Chondrocyte (in vitro differentiated cells): ENCODE measurements around the gene PCDHB6. TPM values are rescaled to one million over a fixed set of nuclear protein-coding genes. Genes with fewer than 3 reads are reported as not detected.
"Not testable (repeated sequence)": the region's sequence is repeated elsewhere in the genome, so short reads cannot be mapped to it uniquely, and the experiment has no call there.

Experiments
- DNase-seq: peaks from one replicate; pipeline ENCODE4 v3.0.0; 2021; ENCODE audit warnings: mixed read lengths, low spot score
- H3K27ac Mint-ChIP-seq: one replicate; pipeline ENCODE4 v1.8.0; 2021; ENCODE audit warnings: mild to moderate bottlenecking, moderate library complexity, mixed read lengths; ENCODE audit not compliant: unreplicated experiment
- H3K27me3 Mint-ChIP-seq: 2 replicates; pipeline ENCODE4 v1.8.0; 2021; ENCODE audit warnings: low read depth, mixed read lengths
- H3K36me3 Mint-ChIP-seq: 2 replicates; pipeline ENCODE4 v1.8.0; 2021; ENCODE audit warnings: low read depth, mixed read lengths
- H3K4me1 Mint-ChIP-seq: 2 replicates; pipeline ENCODE4 v1.8.0; 2021; ENCODE audit warnings: low read depth, mild to moderate bottlenecking, mixed read lengths
- H3K4me3 Mint-ChIP-seq: one replicate; pipeline ENCODE4 v1.8.0; 2021; ENCODE audit warnings: mild to moderate bottlenecking, moderate library complexity, mixed read lengths; ENCODE audit not compliant: unreplicated experiment
- H3K9me3 Mint-ChIP-seq: 2 replicates; pipeline ENCODE4 v1.8.0; 2021; ENCODE audit warnings: low read depth, mixed read lengths
- CTCF ChIP-seq: fragments of 200-600 bp; sonication (generic); IDR thresholded peaks from 2 replicates; pipeline ENCODE4 v1.5.0; 2021; ENCODE audit warnings: antibody characterized with exemption, mild to moderate bottlenecking, moderate library complexity
- total RNA-seq: library from RNA; stranded (reverse); gene quantifications from 3 replicates; pipeline ENCODE4 v1.2.1, GENCODE V29; 2021

The PCDHB6 gene
- total RNA-seq, 1 donor from 2014 or later: 1.2 TPM

DNA sequence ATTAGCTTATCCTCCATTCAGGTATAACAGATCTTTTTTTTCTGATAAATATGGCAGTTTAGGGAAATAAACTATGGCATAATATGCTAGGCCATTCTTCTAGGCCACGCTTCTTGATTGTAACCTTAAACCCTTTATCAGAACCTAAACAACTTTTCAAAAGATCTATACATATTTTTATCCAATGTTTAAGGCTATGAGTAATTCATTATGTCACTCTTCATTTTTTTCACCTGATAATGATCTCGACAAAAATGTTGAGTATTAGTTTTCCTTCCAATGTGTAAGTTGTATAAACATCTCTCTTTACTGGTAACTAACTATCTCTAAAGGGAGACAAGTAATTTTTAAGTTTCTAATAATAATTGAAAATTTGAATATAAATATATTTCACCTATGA lies 30.6 kb upstream of the PCDHB6 start:
- Mint-ChIP-seq H3K4me3 (no peak overlapping the region), H3K36me3 (peaks cover 44% of the 10 kb centered on the region), H3K27me3 (no peaks in the 10 kb centered on the region), H3K4me1 (no peaks in the 10 kb centered on the region), H3K27ac (no peak overlapping the region), H3K9me3 (peaks cover 54% of the 10 kb centered on the region)
- TF ChIP-seq CTCF: no peak
- no peak for DNase-seq

DNA sequence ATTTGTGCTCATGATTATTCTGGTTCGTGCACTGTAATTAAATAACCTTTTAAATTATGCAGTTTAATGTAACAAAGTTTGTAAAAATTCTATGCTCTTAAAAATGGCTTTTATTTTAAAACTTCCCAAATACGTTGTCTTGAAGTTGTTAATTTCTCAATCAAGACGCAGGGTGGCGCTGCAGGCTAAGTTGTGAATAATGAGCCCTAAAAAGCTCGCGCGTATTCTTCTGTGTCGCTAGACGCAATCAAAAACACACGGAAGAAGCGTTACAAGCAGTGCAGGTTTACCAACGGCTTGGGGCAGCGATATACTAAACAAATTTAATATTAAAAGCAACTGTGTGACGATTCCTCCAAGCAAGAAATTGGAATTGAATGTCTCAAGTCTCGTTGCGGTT lies 28.3 kb upstream of the PCDHB6 start, which contains the start of gene PCDHB4:
TSS of gene PCDHB4 (plus strand) at position 256 of the 400 bp plus-strand sequence. CDS start 181 bp downstream, outside the sequence.
- H3K9me3 Mint-ChIP-seq: peaks cover 38% of the 10 kb centered on the region
- peak; percentile 21 for TF ChIP-seq CTCF
- no peak within 1 kb of the TSS for H3K4me3 Mint-ChIP-seq
- DNase-seq: no peak
- H3K27me3 Mint-ChIP-seq: no peaks in the 10 kb centered on the region
- peaks cover 28% of the 10 kb centered on the region for H3K36me3 Mint-ChIP-seq
- no peak within 1 kb of the TSS for H3K27ac Mint-ChIP-seq
- H3K4me1 Mint-ChIP-seq: no peaks in the 10 kb centered on the region

DNA sequence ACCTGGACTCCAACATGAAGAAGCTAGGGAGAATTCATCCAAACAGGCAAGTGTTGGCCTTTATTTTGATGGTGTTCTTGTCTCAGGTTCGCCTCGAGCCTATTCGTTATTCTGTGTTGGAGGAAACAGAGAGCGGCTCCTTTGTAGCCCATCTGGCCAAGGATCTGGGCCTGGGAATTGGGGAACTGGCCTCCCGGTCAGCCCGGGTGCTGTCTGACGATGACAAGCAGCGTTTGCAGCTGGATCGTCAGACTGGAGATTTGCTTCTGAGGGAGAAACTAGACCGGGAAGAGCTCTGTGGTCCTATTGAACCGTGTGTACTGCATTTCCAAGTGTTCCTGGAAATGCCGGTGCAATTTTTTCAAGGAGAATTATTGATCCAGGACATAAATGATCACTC lies 27.9 kb upstream of the PCDHB6 start:
- no peaks in the 10 kb centered on the region for H3K27me3 Mint-ChIP-seq
- H3K4me3 Mint-ChIP-seq: no peak overlapping the region
- no peak for DNase-seq
- peaks cover 25% of the 10 kb centered on the region for H3K36me3 Mint-ChIP-seq
- no peak overlapping the region for H3K27ac Mint-ChIP-seq
- H3K9me3 Mint-ChIP-seq: peaks cover 36% of the 10 kb centered on the region
- no peak for TF ChIP-seq CTCF
- no peaks in the 10 kb centered on the region for H3K4me1 Mint-ChIP-seq

- DNase-seq, H3K4me1 Mint-ChIP-seq, H3K4me3 Mint-ChIP-seq, H3K27ac Mint-ChIP-seq, H3K27me3 Mint-ChIP-seq: not testable (repeated sequence)
- peaks cover 28% of the 10 kb centered on the region for H3K36me3 Mint-ChIP-seq
- H3K9me3 Mint-ChIP-seq: peaks cover 41% of the 10 kb centered on the region
These were observed 26.3 kb upstream of the PCDHB6 start for GRCh38 chr5:141123396-141124135.

DNA sequence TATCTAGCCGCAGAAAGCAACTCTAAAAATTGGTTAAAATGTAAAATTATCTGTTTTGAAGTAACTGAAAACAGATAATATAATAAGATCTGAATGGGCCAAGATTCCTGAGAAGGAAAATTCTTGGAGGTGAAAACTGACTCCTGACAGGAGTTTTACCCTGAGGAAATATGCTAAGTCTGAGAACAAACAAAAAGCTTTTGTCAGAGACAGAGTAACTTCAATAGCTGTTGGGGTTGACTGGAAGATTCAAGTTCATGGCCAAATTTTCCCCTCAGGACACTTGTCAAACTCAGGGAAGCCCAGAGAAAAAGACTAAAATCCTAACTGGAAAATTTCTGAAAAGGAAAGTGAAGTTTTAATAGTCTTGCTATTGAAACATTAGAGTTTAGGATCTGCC lies 22.6 kb upstream of the PCDHB6 start:
- Mint-ChIP-seq H3K4me3 (no peak overlapping the region), H3K27me3 (no peaks in the 10 kb centered on the region), H3K9me3 (peaks cover 45% of the 10 kb centered on the region), H3K27ac (no peak overlapping the region), H3K36me3 (peaks cover 35% of the 10 kb centered on the region), H3K4me1 (no peaks in the 10 kb centered on the region)
- no peak for TF ChIP-seq CTCF
- no peak for DNase-seq
